K562 (cell line): ENCODE measurements around the gene SYPL2. TPM values are rescaled to one million over a fixed set of nuclear protein-coding genes. Genes with fewer than 3 reads are reported as not detected.

Source experiments
- ARNT ChIP-seq, 2 experiments: fragments of 450-650 bp; IDR thresholded peaks; 2 replicates each; pipeline ENCODE4 v1.6.1; 2016; ENCODE audit warnings: mild to moderate bottlenecking in 1 of 2
- CBX8 ChIP-seq: fragments of 200-600 bp; sonication (generic); IDR thresholded peaks from 2 replicates; pipeline ENCODE4 v1.6.1; 2012; ENCODE audit warnings: borderline replicate concordance, mixed run types, low read depth, mild to moderate bottlenecking, moderate library complexity, mixed read lengths, low read length, control low read depth, inconsistent platforms; ENCODE audit not compliant: poor library complexity, severe bottlenecking; ENCODE audit errors: extremely low read depth
- CEBPB ChIP-seq: fragments of 450-650 bp; IDR thresholded peaks from 2 replicates; pipeline ENCODE4 v1.6.1; 2016; ENCODE audit warnings: missing genetic modification characterization, missing compliant biosample characterization
- CHD1 ChIP-seq: fragments of 200-600 bp; sonication (generic); IDR thresholded peaks from one replicate; pipeline ENCODE4 v1.6.1; 2012; ENCODE audit warnings: mild to moderate bottlenecking, moderate library complexity, low read length, inconsistent platforms
- HDAC8 ChIP-seq: fragments of 450-650 bp; IDR thresholded peaks from 2 replicates; pipeline ENCODE4 v1.6.1; 2016; ENCODE audit warnings: mild to moderate bottlenecking, missing genetic modification characterization, moderate library complexity, missing compliant biosample characterization
- HLTF ChIP-seq: fragments of 450-650 bp; IDR thresholded peaks from 2 replicates; pipeline ENCODE4 v1.6.1; 2016
- HMGN3 ChIP-seq: IDR thresholded peaks from 2 replicates; pipeline ENCODE4 v1.6.1; 2011; ENCODE audit warnings: borderline replicate concordance, low read depth, mild to moderate bottlenecking, mixed read lengths, low read length; ENCODE audit not compliant: insufficient read length; ENCODE audit errors: extremely low read depth
- HNRNPL ChIP-seq: fragments of 200-400 bp; formaldehyde crosslinking; IDR thresholded peaks from 2 replicates; pipeline ENCODE4 v1.6.1; 2017; ENCODE audit warnings: low read depth, mild to moderate bottlenecking, low read length
- JUN ChIP-seq, 2 experiments: sonication (generic) in 1 of 2; formaldehyde crosslinking in 1 of 2; IDR thresholded peaks; 2 replicates each; pipeline versions ENCODE4 v1.6.1 to v1.8.0; 2012 to 2022; ENCODE audit warnings: borderline replicate concordance in 2 of 2, mild to moderate bottlenecking in 2 of 2, improper control_type of control experiment in 1 of 2, low read depth in 1 of 2, low read length in 1 of 2, missing genetic modification reagents in 1 of 2
- KDM2B ChIP-seq: fragments of 250-450 bp; sonication (Bioruptor Pico); IDR thresholded peaks from 2 replicates; pipeline ENCODE4 v1.8.0; 2021; ENCODE audit warnings: mild to moderate bottlenecking, moderate library complexity
- MAFG ChIP-seq: fragments of 450-650 bp; conservative IDR thresholded peaks from 2 replicates; pipeline ENCODE4 v1.6.1; 2016; ENCODE audit warnings: missing genetic modification characterization, missing compliant biosample characterization
- MAFK ChIP-seq: IDR thresholded peaks from 2 replicates; pipeline ENCODE4 v1.6.1; 2011; ENCODE audit warnings: low read length, improper control_type of control experiment
- MTA1 ChIP-seq: fragments of 450-650 bp; IDR thresholded peaks from 2 replicates; pipeline ENCODE4 v1.6.1; 2017; ENCODE audit warnings: borderline replicate concordance
- NBN ChIP-seq: fragments of 450-650 bp; IDR thresholded peaks from 2 replicates; pipeline ENCODE4 v1.6.1; 2016; ENCODE audit warnings: low read depth, mild to moderate bottlenecking
- NCOA1 ChIP-seq: fragments of 450-650 bp; IDR thresholded peaks from 2 replicates; pipeline ENCODE4 v1.6.1; 2016; ENCODE audit warnings: low read depth
- PHF21A ChIP-seq: fragments of 450-650 bp; IDR thresholded peaks from 2 replicates; pipeline ENCODE4 v1.6.1; 2017; ENCODE audit warnings: low read depth, borderline replicate concordance
- SPI1 ChIP-seq: IDR thresholded peaks from 2 replicates; pipeline ENCODE4 v1.6.1; 2011; ENCODE audit warnings: low read depth, low read length, control low read depth, borderline replicate concordance
- TCF3 ChIP-seq: sonication (generic); formaldehyde crosslinking; IDR thresholded peaks from 2 replicates; pipeline ENCODE4 v1.4.0; 2020; ENCODE audit warnings: mild to moderate bottlenecking, missing genetic modification reagents
- THRAP3 ChIP-seq: fragments of 450-650 bp; IDR thresholded peaks from 2 replicates; pipeline ENCODE4 v1.6.1; 2016; ENCODE audit warnings: mild to moderate bottlenecking, inconsistent platforms, borderline replicate concordance
- TSC22D4 ChIP-seq: fragments of 450-650 bp; IDR thresholded peaks from 2 replicates; pipeline ENCODE4 v1.6.1; 2016; ENCODE audit warnings: missing genetic modification characterization, missing biosample characterization, control low read depth
- ZBTB1 ChIP-seq: sonication (generic); formaldehyde crosslinking; IDR thresholded peaks from 2 replicates; pipeline ENCODE4 v1.8.1; 2023; ENCODE audit warnings: missing genetic modification reagents, low read depth, mild to moderate bottlenecking, borderline replicate concordance
- ZBTB17 ChIP-seq: fragments of 450-650 bp; formaldehyde crosslinking; IDR thresholded peaks from 2 replicates; pipeline ENCODE4 v1.4.0; 2020; ENCODE audit warnings: mild to moderate bottlenecking
- ZBTB9 ChIP-seq: fragments of 450-650 bp; formaldehyde crosslinking; IDR thresholded peaks from 2 replicates; pipeline ENCODE4 v1.4.0; 2020; ENCODE audit warnings: mild to moderate bottlenecking, moderate library complexity
- ZFPM2 ChIP-seq: fragments of 250-450 bp; sonication (Bioruptor Pico); IDR thresholded peaks from 2 replicates; pipeline ENCODE4 v1.5.1; 2022; ENCODE audit warnings: mild to moderate bottlenecking
- ZNF12 ChIP-seq: sonication (generic); formaldehyde crosslinking; IDR thresholded peaks from 2 replicates; pipeline ENCODE4 v1.4.0; 2020; ENCODE audit warnings: mild to moderate bottlenecking, missing genetic modification reagents
- ZNF134 ChIP-seq: fragments of 250-450 bp; sonication (Bioruptor Pico); conservative IDR thresholded peaks from 2 replicates; pipeline ENCODE4 v1.4.0; 2020
- ZNF511 ChIP-seq: sonication (generic); formaldehyde crosslinking; IDR thresholded peaks from 2 replicates; pipeline ENCODE4 v1.8.0; 2022; ENCODE audit warnings: mild to moderate bottlenecking, missing genetic modification reagents
- polyA plus RNA-seq, 8 experiments: library from polyadenylated mRNA; depleted of rRNA in 4 of 8; stranded (reverse) in 5 of 8; unstranded in 3 of 8; fragments of >200 nt; fragmentation: Nextera tagmentation in 2 of 8; fragmentation: Illumina TruSeq in 1 of 8; extraction: Ambion mirVana in 2 of 8; extraction: Trizol in 1 of 8; gene quantifications; 2 replicates each; pipeline versions ENCODE4 v1.2.1 to v1.2.3, GENCODE V29; 2011 to 2014; ENCODE audit warnings: inconsistent platforms in 1 of 8, missing spikeins in 1 of 8
- total RNA-seq, 7 experiments: library from RNA; depleted of rRNA in 6 of 7; stranded (reverse); fragments of >200 nt in 6 of 7; fragmentation: Illumina TruSeq in 2 of 7; extraction: Trizol in 2 of 7; gene quantifications; 2 replicates each; pipeline versions ENCODE4 v1.2.1 to v1.2.3, GENCODE V29; 2011 to 2021; ENCODE audit warnings: low replicate concordance in 1 of 7

SYPL2 gene
- total and polyA plus RNA-seq, 9 of the 15 experiments (the other 6 are each of a cell fraction or from before 2014, with no cell fraction given): 0.03 to 0.20 (median 0.07) TPM; not detected in 2

GRCh38 chr1:109425391-109426280, 40.7 kb upstream of the SYPL2 start (continued):
- TF ChIP-seq ZBTB9 (CRISPR knock-in tag) (peak; percentile 37; the same call in 1 of the 2 replicates), TCF3 (CRISPR knock-in tag) (0 out of 2 replicates have a peak, but pooled peaks have one; percentile 32), NCOA1 (peak; percentile 31; the same call in 1 of the 2 replicates), ZNF12 (CRISPR knock-in tag) (peak; percentile 82), KDM2B (peak; percentile 58; the same call in 1 of the 2 replicates), NBN (0 out of 2 replicates have a peak, but pooled peaks have one; percentile 45), CBX8 (no peak), MAFG (peak; percentile 82; the same call in 1 of the 2 replicates), MAFK (peak; percentile 35), ZBTB17 (CRISPR knock-in tag) (0 out of 2 replicates have a peak, but pooled peaks have one; percentile 23), HMGN3 (peak; percentile 54), THRAP3 (0 out of 2 replicates have a peak, but pooled peaks have one; percentile 73), MTA1 (no peak), HDAC8 (tag) (no peak), ARNT (IDR thresholded peaks at IDR 0.05) (peak in 1 of 2 experiments; percentile 42; a peak in 1 of 4 replicates), ZNF511 (CRISPR knock-in tag) (0 out of 2 replicates have a peak, but pooled peaks have one; percentile 70), CEBPB (tag) (no peak), ZFPM2 (CRISPR knock-in tag) (peak; percentile 72; the same call in 1 of the 2 replicates), HNRNPL (peak; percentile 45; the same call in 1 of the 2 replicates), PHF21A (peak; percentile 60; the same call in 1 of the 2 replicates), ZNF134 (CRISPR knock-in tag) (peak; percentile 71), TSC22D4 (tag) (no peak), SPI1 (0 out of 2 replicates have a peak, but pooled peaks have one; percentile 17), CHD1 (peak; percentile 70), HLTF (0 out of 2 replicates have a peak, but pooled peaks have one; percentile 27), JUN (IDR thresholded peaks at IDR 0.05; ENCODE audit: borderline replicate concordance, low read depth, low read length) (peak; percentile 12; the same call in 1 of the 2 replicates), JUN (CRISPR knock-in tag; IDR thresholded peaks at IDR 0.05; ENCODE audit: borderline replicate concordance) (no peak), ZBTB1 (CRISPR knock-in tag) (0 out of 2 replicates have a peak, but pooled peaks have one; percentile 25)
